HEK293 (cell line): ENCODE results near the gene CCDC187.

Experiments
- CTCF ChIP-seq: fragments of 450-650 bp; formaldehyde crosslinking; IDR thresholded peaks from 2 replicates; pipeline ENCODE4 v1.5.1; 2016; ENCODE audit warnings: missing biosample characterization, missing genetic modification characterization
- ELK4 ChIP-seq: IDR thresholded peaks from 2 replicates; pipeline ENCODE4 v1.6.1; 2011; ENCODE audit warnings: mild to moderate bottlenecking, low read depth, low read length, borderline replicate concordance
- OSR2 ChIP-seq: fragments of 450-650 bp; formaldehyde crosslinking; IDR thresholded peaks from 2 replicates; pipeline ENCODE4 v1.5.1; 2016; ENCODE audit warnings: missing biosample characterization, missing genetic modification characterization
- SALL2 ChIP-seq: fragments of 450-650 bp; formaldehyde crosslinking; IDR thresholded peaks from 2 replicates; pipeline ENCODE4 v1.5.0; 2017; ENCODE audit warnings: missing biosample characterization, mild to moderate bottlenecking, missing genetic modification characterization, borderline replicate concordance
- ZBTB17 ChIP-seq: fragments of 450-650 bp; formaldehyde crosslinking; IDR thresholded peaks from 2 replicates; pipeline ENCODE4 v1.5.1; 2016; ENCODE audit warnings: missing biosample characterization, missing genetic modification characterization
- ZBTB7A ChIP-seq: fragments of 450-650 bp; formaldehyde crosslinking; IDR thresholded peaks from 2 replicates; pipeline ENCODE4 v1.5.1; 2016; ENCODE audit warnings: low read depth, missing biosample characterization, missing genetic modification characterization
- ZFP3 ChIP-seq: fragments of 450-650 bp; formaldehyde crosslinking; IDR thresholded peaks from 2 replicates; pipeline ENCODE4 v1.5.1; 2016; ENCODE audit warnings: low read depth, missing biosample characterization, missing genetic modification characterization
- ZNF10 ChIP-seq: fragments of 450-650 bp; formaldehyde crosslinking; IDR thresholded peaks from 2 replicates; pipeline ENCODE4 v1.5.1; 2017; ENCODE audit warnings: missing biosample characterization, missing genetic modification characterization
- ZNF266 ChIP-seq: fragments of 450-650 bp; formaldehyde crosslinking; IDR thresholded peaks from 2 replicates; pipeline ENCODE4 v1.5.1; 2016; ENCODE audit warnings: missing biosample characterization, missing genetic modification characterization, low read depth
- ZNF324 ChIP-seq: fragments of 450-650 bp; formaldehyde crosslinking; IDR thresholded peaks from 2 replicates; pipeline ENCODE4 v1.5.1; 2016; ENCODE audit warnings: missing biosample characterization, missing genetic modification characterization
- ZNF677 ChIP-seq: fragments of 450-650 bp; IDR thresholded peaks from 2 replicates; pipeline ENCODE4 v1.5.0; 2018; ENCODE audit warnings: missing biosample characterization, mild to moderate bottlenecking, missing genetic modification characterization, moderate library complexity

GRCh38 chr9:136335296-136336155, 31.6 kb upstream of the CCDC187 start:
- no peak for TF ChIP-seq SALL2 (tag by site-specific recombination)
- no peak for TF ChIP-seq ZBTB17 (tag by site-specific recombination)
- TF ChIP-seq CTCF (tag by site-specific recombination): no peak
- no peak for TF ChIP-seq OSR2 (tag by site-specific recombination)
- no peak for TF ChIP-seq ZBTB7A
- no peak for TF ChIP-seq ZNF266
- TF ChIP-seq ELK4: no peak
- TF ChIP-seq ZFP3: no peak
- no peak for TF ChIP-seq ZNF324 (tag by site-specific recombination)
- TF ChIP-seq ZNF10: no peak
- TF ChIP-seq ZNF677: no peak
